NOMO-1 treated with DMSO at 0.1 percent for 48 hours (cell line): ENCODE data around the gene CTXN3.

Experiments
- DNase-seq: peaks from one replicate; lab custom pipeline; 2025; ENCODE audit not compliant: unreplicated experiment; lab: John Stamatoyannopoulos, UW

The CTXN3 gene

DNA sequence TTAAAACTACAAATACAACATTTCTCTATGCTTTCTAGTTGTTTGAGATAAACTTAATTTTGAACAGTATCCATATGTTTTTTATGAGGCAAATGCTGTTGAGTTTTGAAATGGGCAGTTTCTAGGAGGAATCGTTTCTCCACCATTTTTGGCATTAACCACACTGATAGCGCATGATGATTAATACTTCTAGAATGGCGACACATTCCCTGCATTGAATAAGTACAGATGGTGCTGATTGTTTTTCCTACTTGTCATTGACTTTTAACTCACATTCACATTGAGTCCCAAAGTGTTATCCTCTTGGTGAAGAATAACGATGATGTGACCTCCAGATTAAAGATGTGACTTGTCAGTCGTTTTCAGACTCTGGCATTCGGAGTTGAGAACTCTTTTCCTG is 47.8 kb downstream of the CTXN3 start:
- no peak for DNase-seq

DNA sequence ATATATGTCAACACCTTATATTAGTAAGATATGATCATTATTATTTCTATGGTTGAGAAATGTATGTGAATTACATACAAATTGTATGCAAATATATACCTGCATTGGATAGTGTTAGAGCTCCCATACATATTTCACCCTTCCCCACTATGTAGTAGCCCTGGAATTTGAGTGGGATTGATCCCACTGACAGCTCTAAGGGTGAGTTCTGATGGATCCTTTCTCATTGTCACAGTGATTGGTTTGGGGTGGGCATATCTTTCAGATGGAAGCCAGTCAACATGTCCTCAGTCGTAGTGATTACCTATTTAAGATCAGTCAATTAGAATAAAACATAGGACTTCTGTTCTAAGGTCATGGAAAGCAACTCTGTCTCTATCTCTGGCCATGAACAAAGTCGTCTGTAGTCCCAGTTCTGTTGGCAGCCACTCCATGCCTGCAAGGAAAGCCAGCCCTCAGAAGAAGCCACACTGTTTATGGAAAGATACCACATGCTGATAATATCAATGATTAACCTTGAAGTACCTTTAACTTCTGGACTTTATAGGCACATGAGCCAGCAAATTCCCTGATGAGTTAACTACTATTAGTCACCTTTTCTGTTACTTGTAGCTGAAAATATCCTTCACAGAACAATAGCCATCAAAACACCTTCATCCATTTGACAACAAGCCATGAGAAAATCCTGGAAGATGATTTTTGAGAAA is 49.2 kb downstream of the CTXN3 start:
- no peak for DNase-seq

DNA sequence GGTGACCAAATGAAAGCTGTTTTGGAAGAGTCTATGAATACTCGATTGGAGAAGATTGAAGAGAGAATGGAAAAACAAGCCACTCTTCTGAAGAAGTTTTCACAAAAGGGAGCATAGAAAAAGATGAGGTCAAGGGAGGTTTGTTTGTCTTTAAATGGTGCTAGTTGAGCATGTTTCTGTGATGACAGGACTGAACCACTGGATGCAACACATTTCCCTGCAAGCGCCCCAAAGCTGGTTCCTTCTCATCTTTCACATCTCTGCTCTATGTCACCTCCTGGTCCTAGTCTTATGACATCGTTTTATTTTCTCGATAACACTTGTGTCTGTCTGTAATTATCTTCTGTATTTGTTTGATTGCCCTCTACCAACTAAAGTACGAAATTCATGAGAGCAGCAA is 50.5 kb downstream of the CTXN3 start:
- no peak for DNase-seq

DNA sequence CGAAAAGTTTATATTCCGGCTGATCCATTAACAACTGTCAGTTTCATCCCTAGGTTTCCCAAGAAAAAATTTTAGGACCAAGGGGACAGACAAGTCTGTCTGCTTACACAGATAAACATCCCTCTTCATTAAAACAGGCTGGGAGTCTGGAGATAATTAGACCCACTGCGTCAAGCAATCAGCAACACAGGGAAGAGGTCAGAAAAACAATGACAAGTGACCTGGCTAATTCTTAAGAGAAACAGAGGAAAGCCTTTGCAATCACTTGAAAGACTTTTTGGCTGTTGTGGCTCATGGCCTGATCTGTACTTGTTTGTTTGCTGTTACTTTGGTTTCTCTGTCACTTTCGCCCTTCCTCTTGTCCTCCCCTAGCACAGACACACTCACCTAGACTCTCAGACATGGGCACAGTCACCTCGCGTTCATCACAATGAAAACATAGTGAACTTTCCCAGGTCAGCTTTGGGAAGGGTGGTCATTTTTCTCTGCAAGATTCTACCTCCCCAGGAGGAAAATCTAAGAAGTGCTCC is 51.4 kb downstream of the CTXN3 start:
- DNase-seq: no peak

DNA sequence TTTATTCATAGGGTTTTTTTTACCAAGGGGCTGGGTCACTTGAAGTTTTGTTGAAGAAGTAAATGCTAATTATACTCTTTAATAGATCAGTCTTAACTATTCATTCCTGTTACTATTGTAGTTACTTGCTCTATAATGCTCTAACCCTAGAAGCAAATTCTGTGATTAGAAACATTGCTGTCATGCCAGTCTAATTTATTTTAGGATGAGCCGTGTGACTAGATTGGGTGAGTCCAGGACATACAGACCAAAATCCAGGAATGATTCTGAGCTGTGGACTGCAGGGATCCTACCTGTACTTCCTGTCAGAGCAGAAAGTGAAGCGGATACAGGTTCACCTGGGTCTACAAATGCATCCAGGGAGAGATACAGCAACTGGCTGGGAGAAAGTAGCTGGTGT is 53.6 kb downstream of the CTXN3 start:
- DNase-seq: no peak

DNA sequence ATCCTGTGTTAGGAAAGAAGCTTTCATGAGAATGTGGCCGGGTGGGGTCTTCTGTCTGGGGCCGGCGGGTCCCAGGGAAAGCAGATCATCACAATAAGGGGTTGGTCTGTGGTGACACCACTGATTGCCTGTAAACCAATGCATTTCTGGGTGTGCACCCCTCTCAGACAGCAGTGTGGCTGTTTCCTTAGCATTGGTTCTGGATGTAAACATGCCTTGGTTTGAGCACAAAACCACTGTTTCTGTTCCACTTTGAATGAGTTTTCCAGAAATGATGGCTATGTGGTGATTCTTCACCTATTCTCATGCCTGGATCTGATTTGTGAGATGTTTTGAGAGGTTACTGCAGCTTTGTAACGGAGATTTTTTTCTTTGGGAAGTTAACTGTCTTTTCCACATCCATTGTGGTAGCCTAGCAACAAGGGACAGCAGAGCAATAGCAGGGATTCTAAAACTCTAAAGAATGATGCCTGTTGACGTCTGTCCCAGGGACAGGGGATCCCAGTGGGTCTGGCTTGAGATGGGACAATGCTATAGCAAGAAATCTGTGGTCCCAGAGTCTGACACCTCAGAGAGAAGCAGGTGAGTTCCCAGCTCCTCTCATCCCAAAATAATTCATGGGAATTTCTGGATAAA is 54.2 kb downstream of the CTXN3 start, which contains the start of gene CCDC192:
CCDC192 (plus strand) TSS at position 466 of the 636 bp plus-strand sequence; CDS start at position 521, 55 bp downstream.
- no peak for DNase-seq

DNA sequence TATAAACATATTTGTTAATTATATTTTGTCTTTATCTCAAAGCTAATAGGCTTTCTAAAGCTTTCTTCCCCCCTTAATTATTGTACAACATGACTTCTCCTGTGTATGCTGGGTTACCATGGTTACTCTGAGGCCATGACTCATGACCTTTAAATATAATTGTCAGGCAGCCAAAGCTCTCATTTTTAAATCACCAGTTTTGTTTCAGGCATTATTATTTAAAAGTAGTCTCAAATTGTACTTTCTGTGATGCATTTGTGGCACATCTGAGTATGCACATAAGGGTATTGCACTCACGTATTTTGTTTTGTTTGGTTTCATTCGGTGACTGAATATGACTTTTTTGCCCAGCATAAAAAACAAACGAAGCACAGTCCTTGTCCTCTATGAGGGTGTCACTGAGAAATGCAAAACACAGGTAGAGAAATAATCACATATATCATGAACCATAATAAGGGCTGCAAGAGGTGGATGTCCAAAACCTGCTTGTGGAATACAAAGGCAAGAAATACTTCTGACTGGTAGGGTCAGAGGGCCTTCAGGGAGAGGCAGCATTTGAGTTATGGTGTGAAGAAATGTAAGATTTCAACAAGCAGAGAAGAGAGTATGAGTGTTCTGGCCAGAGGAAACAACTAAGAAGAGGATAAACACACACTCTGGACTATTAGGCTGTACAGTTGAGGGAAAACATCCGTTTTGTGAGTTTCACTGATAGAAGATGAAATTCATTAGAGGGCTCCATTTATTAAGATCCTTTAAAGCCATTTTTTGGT is 56.4 kb downstream of the CTXN3 start:
- peak; percentile 76 for DNase-seq

DNA sequence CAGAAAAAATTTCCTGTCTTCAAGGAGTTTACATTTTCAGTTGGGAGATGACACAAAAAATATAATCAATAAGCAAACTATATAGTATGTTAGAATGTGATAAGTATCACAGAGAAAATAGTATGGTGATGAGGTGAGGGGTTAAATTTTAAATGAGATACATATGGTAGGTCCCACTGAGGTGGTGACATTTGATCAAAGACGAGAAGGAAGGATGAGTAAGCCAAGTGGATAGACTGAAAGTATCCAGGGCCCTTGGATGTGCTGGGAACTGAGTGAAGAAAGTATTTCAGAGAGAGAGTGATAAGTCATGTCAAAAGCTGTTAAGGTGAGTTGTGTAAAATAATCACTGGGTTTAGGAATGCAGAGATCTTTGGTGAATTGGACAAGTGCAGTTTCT is 57.8 kb downstream of the CTXN3 start:
- no peak for DNase-seq

DNA sequence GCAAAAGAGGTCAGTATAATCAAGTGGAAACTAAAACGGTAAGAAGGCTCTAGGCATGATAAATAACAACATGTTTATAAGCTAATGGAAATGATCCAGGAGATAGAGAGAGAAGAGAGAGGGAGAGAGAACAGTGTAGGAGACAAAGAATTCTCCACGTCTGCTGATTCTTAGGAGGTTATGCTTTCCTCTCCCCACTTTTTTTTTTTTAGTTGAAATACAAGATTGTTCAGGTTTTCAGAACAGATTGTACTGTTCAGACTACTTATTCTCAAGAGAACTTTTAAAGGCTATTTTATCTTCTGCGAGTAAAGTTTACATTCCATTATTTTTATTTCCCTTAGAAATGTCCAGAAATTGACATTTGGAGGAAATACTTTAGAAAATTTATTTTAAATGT is 58.3 kb downstream of the CTXN3 start:
- no peak for DNase-seq
